ENCODE measurements around the gene GPR42.

- TF ChIP-seq POLR2A (IDR thresholded peaks at IDR 0.05) (no peak), CTCF (IDR thresholded peaks at IDR 0.05) (no peak)
Measured at GRCh38 chr19:35332817-35333216, 38.1 kb upstream of the GPR42 start.
